Fibroblast of the conjunctiva (primary cell): ENCODE results near the gene VEGFA.

Experiments
- DNase-seq: peaks from one replicate; pipeline ENCODE4 v3.0.0-alpha.2; 2010; ENCODE audit warnings: low read depth

The VEGFA gene

DNA sequence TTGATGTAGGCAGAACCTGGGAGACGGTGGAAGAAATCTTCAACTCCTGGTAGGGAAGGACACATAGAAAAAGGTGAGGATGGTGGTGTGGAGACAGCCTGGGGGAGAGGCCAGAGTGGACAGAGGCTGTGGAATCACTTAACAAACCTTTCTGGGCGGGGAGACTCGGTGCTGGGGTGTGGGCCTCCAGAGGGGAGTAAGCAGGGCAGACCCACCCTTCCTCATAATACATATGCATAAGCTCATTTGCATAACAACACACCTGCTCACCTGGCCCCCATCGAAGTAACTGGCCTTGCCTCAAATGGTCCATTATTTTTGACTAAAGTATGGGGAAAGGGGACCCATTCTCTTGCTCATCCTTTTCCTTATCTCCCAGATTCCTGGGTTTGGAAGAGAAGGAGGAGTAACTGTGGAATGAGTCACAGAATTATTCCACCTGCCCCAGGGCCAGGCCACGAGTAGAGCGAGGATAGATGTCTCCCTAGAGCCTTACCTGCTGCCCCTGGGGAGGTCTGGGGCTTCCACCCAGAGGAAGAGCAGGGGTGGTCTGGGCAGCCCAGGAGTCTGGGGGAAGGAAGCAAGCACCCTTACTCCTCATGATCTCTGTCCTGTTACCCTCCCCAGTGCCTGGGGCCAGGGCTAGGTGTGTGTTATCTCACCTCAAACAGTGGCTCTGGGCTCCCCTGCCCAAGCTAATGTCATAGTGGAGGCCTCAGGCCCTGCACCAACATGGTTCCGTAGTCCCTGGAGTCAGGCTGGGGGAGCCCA, 10.7 kb upstream of the VEGFA start:
- no peak for DNase-seq

DNA sequence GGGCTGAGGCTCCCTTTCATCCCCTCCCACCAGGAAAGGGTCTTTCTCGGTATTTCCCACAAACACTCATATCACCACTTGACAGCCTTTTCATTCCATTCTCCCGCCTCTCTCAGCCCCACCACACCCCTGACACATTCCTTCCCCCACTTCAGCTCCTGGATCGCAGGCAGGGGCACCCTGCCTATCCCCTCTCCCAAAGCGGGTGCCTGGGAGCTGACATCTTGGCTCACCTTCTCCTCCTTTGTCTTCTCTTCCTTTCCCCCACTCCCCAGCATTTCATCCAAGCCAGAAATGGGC, 10.2 kb upstream of the VEGFA start:
- DNase-seq: no peak

DNA sequence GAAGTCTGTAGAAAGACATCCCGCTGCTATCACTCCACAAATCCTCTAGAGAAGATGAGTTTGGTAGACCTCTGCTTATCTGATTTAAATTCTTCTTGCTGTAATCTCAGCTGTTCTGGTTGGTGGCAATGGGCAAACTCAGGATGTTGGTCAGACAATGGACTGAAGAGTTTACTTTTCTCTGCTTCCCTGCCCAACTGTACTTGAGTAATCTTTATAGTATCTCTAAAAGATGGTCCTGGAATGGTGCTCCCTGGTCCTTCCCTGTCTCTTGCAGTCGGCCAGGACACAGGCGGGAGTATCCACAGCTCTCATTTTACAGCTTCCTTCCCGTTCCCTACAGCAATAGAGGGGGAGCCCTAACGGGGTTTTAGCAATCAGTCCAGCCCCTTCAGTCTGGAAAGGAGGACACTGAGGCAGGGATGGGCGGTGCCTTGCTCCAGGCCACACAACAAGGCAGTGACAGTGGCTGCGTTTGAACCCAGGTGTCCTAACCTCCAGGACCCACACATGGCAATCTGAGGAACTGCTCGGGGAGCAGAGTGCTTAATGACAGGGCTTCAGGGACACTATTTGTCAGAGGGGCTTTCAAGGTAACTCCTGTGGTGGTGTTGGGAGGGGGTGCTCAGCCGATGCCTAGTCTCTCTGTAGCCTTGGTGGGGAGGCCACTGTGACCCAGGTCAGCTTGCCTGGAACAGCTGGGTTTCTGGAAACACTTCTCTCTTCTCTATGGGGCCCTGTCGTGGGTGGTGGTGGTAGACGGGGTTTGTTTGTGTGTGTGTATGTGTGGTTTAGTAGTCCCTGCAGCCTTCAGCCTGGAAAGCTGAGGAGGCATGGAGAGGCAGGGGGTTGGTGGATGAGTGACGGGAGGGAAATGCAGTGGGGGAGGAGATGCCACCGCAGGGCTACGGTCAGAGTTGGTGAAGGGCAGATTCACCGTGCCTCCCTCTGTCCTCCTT, 9.5 kb upstream of the VEGFA start:
- no peak for DNase-seq

DNA sequence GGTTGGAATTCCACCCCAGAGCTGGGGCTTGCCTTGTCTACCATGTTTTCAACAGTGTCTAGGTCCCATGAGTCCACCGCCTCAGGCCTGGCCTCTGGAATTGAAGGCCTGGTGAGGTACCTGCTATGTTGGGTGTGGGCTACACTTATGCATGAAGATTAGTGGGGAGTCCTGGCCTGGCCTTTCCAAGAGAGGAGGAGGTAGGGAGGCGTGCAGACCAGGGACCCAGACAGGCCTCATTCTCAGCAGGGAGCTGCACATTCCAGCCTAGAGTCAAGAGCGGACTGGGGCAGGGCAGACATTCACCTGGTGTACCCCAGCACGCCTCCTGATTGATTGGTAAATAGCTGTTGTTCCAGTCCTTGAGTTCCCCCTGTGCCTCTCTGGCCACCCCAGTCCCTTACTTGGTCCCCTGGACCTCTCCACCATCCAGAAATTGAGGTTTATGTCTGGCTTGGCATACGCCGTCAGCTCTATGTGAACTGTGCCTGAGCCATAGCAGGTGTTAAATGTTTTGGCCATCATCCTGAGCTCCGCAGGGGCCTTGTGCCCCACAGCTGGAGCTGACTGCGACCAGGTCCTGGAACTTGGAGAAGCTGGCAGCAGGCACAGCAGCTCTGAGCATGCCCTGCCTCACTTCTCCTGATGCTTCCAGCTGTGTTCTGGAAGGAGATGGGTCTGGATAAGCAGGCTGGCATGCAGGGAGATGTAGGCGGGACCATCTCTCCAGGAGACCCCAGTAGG, 8.2 kb upstream of the VEGFA start:
- DNase-seq: no peak

DNA sequence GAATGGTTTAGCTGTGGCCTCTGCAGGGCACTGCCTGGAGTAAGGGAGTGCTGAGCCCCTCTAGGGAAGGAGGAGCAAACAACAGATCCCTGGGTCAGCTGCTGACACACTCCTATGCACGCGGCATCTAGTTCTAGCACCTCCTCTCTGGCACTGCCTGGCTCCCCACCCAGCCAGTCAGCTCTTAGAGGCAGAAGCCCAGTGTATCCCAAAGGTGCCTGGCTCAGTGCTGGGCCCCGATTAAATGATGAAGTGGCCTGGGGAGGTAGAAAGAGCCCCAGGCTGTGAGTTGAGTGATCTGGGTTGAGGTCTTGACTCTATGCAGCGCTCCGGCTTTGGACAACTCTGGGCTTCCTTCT, 7.6 kb upstream of the VEGFA start:
- DNase-seq: no peak

DNA sequence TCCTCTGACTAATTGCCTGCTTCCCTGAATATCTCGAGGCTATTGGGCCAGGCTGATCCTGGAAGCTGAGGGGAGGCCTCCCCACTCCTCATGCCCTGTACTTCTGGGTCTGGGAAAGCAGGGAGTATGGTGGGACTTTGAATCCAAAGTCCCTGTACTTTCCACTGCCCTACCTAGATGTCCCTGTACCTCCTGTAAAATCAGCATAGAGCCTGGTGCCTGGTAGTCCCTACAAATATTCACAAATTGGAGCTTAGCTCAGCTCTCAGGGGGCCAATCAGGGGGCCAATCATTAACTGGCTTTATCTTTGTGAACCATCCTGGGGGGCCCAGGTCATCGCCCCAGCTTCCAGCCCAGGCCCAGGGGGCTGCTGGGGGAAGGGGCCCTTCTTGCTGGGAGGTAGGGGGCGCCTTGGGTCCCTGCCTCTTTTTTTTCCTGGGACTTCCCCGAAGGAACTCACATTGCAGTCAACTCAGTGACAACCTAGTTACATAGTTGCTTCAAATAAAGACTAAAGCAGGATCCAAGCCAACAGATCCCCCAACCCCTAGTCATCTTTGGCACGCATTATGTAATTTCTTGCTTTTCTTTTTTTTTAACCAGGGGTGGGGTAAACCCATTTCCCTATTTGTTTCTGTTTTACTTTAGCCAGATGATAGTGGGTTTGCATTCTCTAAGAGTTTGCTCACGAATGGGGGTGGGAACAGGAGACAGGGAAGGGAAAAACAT, 6.9 kb upstream of the VEGFA start:
- no peak for DNase-seq

DNA sequence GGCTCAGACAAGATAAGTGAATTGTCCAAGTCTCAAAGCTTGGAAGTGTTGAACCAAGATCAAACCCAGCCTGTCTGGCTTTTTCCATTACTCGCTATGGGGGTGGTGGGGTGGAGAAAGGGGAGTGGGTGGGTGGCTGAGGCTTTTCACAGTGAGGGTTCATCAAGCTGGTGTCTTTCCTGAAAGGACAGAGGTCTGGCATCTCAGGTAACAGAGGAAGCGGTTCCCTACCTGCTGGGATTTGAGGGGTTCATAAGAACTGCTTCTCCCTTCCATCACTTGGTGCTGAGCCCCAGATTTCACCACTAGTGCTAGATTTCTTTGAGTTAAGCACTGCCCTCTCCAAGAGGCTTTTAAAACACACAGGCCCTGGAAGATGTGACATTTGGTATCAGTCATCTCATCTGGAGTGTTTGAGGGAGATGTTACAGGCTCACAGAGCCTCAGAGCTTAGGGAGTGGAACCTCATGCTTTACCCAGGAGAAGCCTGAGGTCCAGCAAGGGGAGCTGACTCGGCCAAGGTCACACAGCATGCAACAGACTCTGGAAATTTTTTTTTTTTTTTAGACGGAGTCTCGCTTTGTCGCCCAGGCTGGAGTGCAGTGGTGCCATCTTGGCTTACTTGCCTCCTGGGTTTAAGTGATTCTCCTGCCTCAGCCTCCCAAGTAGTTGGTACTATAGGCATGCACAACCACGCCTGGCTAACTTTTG, 6.0 kb upstream of the VEGFA start:
- no peak for DNase-seq

DNA sequence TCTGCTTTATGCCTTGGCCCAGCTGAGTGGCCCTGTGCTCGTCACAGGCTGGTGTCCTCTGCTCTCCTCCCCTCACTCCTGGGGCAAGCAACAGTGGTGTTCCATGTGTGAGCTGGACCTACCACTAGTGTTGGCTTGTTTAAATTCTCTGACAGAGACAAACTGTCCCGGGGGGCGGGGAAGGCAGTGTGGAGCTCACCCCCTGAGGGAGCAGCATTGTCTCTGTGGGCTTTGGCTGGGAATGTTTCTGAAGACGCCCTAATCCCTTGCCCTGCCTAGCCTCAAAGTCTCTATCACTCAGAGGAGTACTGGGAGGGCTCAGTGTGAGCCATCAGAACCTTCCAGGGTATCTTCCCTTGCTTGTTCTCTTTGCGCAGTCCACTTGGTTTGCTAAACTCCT, 5.2 kb upstream of the VEGFA start:
- no peak for DNase-seq

DNA sequence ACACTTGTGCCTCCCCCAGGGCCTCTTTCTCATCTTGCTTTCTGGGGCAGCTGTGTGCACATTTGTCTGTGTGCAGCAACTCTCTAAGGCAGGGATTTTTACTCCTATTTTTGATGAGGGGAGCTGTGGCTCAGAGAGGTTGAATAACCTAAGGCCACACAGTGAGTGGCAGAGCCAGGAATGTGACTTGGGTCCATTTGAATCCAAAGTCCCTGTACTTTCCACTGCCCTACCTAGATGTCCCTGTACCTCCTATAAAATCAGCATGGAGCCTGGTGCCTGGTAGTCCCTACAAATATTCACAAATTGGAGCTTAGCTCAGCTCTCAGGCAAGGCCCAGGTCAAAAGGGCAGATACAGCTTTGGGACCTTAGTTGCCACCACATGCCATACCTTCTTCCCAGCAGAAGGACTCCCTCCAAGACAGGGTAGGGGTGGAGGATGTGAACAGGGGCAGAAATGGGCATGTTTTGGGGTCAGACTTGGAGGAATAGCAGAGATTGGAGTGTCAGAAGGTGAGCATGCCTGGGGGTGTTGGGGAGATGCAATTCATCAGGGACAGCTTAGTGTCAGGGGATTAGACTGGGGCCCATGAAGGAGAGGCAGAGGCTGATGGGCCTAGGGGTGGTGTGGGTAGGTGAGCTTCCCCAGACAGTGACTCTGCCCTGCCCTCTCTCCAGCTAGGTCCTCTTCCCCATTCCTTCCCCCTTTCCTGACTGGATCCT, 4.1 kb upstream of the VEGFA start:
- no peak for DNase-seq

DNA sequence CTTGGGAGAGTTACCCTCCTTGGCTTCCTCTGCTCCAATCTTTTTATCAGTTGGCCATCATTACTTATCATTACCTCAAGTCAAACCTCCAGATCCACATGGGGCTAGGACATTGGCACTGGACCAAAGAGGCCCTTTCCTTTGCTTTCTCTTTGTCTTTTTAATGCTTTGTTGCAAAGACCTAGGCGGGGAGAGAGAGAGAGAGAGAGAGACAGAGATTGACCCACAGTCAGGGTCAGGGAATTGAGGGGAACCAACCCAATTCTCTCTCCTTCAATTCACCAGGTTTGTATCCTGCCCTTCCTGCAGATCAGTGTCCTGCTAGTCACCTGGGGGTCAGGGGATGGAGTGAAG, 3.5 kb upstream of the VEGFA start:
- no peak for DNase-seq

DNA sequence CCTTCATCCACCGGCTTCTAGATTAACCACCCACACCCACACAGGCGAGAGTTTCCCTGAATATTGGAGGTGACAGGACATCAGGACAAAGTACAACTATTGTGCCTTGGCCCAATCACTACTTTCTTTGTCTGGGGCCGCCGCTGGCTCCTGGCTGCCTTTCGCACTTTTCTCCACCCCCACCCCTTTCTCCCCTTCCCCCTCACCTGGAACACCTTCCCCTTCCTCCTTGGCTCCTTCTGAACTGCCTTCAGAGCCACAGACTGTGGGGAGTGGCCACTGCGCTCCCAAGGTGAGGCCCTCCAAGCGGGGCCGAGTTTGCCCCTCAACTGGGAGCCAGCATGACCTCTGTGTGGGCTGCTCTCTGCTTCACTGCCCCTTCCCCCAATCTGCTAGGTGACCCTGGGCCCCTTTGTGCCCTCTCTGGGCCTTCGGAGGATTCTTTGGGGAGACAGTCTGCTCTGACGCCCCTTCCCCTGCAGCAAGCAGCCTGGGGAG, 3.0 kb upstream of the VEGFA start:
- DNase-seq: no peak

DNA sequence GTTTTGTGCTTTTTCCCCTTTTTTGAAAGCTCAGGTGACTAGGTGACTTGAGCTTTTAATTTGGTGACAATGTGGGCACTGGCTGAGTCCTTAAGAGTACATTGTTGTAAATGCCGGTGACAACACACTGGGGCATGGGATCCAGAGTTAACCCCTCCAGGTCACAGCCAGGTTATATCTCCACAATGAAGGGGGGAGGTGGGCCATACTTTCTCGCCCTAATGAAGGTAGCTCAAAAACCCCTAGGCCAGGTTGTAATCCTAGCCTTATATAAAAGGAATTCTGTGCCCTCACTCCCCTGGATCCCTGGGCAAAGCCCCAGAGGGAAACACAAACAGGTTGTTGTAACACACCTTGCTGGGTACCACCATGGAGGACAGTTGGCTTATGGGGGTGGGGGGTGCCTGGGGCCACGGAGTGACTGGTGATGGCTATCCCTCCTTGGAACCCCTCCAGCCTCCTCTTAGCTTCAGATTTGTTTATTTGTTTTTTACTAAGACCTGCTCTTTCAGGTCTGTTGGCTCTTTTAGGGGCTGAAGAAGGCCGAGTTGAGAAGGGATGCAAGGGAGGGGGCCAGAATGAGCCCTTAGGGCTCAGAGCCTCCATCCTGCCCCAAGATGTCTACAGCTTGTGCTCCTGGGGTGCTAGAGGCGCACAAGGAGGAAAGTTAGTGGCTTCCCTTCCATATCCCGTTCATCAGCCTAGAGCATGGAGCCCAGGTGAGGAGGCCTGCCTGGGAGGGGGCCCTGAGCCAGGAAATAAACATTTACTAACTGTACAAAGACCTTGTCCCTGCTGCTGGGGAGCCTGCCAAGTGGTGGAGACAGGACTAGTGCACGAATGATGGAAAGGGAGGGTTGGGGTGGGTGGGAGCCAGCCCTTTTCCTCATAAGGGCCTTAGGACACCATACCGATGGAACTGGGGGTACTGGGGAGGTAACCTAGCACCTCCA, 2.2 kb upstream of the VEGFA start:
- DNase-seq: no peak

DNA sequence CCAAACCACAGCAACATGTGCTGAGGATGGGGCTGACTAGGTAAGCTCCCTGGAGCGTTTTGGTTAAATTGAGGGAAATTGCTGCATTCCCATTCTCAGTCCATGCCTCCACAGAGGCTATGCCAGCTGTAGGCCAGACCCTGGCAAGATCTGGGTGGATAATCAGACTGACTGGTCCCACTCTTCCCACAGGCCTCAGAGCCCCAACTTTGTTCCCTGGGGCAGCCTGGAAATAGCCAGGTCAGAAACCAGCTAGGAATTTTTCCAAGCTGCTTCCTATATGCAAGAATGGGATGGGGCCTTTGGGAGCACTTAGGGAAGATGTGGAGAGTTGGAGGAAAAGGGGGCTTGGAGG, 1.5 kb upstream of the VEGFA start:
- DNase-seq: no peak

DNA sequence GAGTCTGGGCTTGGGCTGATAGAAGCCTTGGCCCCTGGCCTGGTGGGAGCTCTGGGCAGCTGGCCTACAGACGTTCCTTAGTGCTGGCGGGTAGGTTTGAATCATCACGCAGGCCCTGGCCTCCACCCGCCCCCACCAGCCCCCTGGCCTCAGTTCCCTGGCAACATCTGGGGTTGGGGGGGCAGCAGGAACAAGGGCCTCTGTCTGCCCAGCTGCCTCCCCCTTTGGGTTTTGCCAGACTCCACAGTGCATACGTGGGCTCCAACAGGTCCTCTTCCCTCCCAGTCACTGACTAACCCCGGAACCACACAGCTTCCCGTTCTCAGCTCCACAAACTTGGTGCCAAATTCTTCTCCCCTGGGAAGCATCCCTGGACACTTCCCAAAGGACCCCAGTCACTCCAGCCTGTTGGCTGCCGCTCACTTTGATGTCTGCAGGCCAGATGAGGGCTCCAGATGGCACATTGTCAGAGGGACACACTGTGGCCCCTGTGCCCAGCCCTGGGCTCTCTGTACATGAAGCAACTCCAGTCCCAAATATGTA, 957 bp upstream of the VEGFA start:
- peak; percentile 89 for DNase-seq

DNA sequence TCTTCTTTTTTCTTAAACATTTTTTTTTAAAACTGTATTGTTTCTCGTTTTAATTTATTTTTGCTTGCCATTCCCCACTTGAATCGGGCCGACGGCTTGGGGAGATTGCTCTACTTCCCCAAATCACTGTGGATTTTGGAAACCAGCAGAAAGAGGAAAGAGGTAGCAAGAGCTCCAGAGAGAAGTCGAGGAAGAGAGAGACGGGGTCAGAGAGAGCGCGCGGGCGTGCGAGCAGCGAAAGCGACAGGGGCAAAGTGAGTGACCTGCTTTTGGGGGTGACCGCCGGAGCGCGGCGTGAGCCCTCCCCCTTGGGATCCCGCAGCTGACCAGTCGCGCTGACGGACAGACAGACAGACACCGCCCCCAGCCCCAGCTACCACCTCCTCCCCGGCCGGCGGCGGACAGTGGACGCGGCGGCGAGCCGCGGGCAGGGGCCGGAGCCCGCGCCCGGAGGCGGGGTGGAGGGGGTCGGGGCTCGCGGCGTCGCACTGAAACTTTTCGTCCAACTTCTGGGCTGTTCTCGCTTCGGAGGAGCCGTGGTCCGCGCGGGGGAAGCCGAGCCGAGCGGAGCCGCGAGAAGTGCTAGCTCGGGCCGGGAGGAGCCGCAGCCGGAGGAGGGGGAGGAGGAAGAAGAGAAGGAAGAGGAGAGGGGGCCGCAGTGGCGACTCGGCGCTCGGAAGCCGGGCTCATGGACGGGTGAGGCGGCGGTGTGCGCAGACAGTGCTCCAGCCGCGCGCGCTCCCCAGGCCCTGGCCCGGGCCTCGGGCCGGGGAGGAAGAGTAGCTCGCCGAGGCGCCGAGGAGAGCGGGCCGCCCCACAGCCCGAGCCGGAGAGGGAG, 580 bp downstream of the VEGFA start:
- no peak for DNase-seq

DNA sequence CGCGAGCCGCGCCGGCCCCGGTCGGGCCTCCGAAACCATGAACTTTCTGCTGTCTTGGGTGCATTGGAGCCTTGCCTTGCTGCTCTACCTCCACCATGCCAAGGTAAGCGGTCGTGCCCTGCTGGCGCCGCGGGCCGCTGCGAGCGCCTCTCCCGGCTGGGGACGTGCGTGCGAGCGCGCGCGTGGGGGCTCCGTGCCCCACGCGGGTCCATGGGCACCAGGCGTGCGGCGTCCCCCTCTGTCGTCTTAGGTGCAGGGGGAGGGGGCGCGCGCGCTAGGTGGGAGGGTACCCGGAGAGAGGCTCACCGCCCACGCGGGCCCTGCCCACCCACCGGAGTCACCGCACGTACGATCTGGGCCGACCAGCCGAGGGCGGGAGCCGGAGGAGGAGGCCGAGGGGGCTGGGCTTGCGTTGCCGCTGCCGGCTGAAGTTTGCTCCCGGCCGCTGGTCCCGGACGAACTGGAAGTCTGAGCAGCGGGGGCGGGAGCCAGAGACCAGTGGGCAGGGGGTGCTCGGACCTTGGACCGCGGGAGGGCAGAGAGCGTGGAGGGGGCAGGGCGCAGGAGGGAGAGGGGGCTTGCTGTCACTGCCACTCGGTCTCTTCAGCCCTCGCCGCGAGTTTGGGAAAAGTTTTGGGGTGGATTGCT, 1.3 kb downstream of the VEGFA start:
- DNase-seq: no peak

DNA sequence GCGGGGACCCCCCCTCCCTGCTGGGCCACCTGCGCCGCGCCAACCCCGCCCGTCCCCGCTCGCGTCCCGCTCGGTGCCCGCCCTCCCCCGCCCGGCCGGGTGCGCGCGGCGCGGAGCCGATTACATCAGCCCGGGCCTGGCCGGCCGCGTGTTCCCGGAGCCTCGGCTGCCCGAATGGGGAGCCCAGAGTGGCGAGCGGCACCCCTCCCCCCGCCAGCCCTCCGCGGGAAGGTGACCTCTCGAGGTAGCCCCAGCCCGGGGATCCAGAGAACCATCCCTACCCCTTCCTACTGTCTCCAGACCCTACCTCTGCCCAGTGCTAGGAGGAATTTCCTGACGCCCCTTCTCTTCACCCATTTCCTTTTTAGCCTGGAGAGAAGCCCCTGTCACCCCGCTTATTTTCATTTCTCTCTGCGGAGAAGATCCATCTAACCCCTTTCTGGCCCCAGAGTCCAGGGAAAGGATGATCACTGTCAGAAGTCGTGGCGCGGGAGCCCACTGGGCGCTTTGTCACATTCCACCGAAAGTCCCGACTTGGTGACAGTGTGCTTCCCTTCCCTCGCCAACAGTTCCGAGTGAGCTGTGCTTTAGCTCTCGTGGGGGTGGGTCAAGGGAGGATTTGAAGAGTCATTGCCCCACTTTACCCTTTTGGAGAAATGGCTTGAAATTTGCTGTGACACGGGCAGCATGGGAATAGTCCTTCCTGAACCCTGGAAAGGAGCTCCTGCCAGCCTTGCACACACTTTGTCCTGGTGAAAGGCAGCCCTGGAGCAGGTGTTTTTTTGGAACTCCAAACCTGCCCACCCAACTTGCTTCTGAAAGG, 2.1 kb downstream of the VEGFA start:
- DNase-seq: no peak
